ENCODE results near the gene CFC1B.
"Not testable (repeated sequence)": the region's sequence is repeated elsewhere in the genome, so short reads cannot be mapped to it uniquely, and the experiment has no call there.

- not testable (repeated sequence) for TF ChIP-seq CTCF (conservative IDR thresholded peaks at IDR 0.05; ENCODE audit: low read depth in 2 of 2); EZH2 (IDR thresholded peaks at IDR 0.05; ENCODE audit: low read depth, unreplicated experiment)
These were observed 2.4 kb upstream of the CFC1B start for GRCh38 chr2:130518516-130519106.

Data from GM23338 (cell line).